Body of pancreas (tissue), 4 donors: Measurements from ENCODE around the gene MICAL1.

Source experiments
- CTCF ChIP-seq, 7 experiments: fragments of 450-650 bp in 4 of 7; fragments of 200-600 bp in 3 of 7; sonication (generic) in 3 of 7; IDR thresholded peaks; one replicate each; pipeline ENCODE4 v1.5.1; 2016 to 2019; ENCODE audit warnings: antibody characterized with exemption in 7 of 7
- POLR2A ChIP-seq, 3 donors: fragments of 450-650 bp; IDR thresholded peaks; one replicate each; pipeline ENCODE4 v1.6.1; 2016; ENCODE audit warnings: antibody characterized with exemption in 3 of 3, mild to moderate bottlenecking in 2 of 3

DNA sequence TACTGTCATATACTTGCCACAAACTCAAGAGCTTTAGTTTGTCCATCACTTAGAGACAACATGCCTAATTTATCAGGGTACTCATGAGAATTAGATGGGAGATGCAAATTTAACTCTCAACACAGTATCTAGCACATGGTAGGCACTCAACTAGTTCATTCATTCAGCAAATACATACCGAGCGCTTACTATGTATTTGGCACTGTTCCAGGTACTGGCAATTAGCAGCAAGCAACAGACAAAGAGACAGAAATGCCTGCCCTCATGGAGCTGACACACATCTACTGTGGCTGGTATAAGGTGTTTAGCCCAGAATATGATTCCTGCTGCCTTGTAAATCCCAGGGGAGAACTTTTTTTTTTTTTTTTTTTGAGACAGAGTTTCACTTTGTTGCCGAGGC is 4.8 kb downstream of the MICAL1 start:
- TF ChIP-seq CTCF (IDR thresholded peaks at IDR 0.05), result no peak
- no peak for TF ChIP-seq POLR2A (IDR thresholded peaks at IDR 0.05)
